ENCODE results near the gene TTLL3.
A peak's percentile ranks its signal among the peaks of the same experiment; 100 is the strongest.

The TTLL3 gene

DNA sequence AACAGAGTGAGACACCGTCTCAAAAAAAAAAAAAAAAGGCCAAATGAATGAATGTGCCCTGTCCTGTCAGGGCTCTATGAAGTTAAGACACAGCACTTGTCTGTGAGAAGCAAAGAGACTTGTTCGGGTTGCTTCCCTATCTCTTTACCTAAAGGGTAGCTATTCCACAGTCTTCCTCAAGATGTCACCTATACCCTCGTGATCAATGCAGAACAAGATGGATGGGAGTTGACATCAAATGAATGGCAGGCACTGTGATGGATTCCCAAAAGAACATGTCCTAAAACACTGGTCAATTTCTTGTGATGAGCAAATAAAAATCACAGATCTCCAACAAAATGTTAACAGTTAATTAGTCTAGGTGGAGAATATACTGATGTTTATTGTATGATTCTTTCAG, 27.3 kb upstream of the TTLL3 start:
- H3K9me3 ChIP-seq (ENCODE audit: insufficient read depth, low read length): no peaks in the 10 kb centered on the region
- peaks cover 8% of the 10 kb centered on the region; the same call in 1 of the 2 replicates for H3K36me3 ChIP-seq (ENCODE audit: low read length)
- H3K9ac ChIP-seq (ENCODE audit: low read length): no peak overlapping the region
- no peak overlapping the region for H3K4me2 ChIP-seq (ENCODE audit: low read depth, low read length, poor library complexity, severe bottlenecking)
- TF ChIP-seq EZH2phosphoT487 (conservative IDR thresholded peaks at IDR 0.05; ENCODE audit: low read length) (no peak), CTCF (IDR thresholded peaks at IDR 0.05; ENCODE audit: insufficient read depth, low read length, poor library complexity, severe bottlenecking) (no peak)
- H4K20me1 ChIP-seq (ENCODE audit: low read depth, low read length): no peaks in the 10 kb centered on the region
- no peaks in the 10 kb centered on the region for H3K27me3 ChIP-seq (ENCODE audit: low read length)
- H3K4me3 ChIP-seq (ENCODE audit: insufficient read depth, low read length, poor library complexity, severe bottlenecking): no peak overlapping the region
- H2AFZ ChIP-seq (ENCODE audit: low read depth, low read length, severe bottlenecking): no peak overlapping the region
- H3K27ac ChIP-seq (ENCODE audit: low read depth, low read length): peak overlapping the region; percentile 91
- no peaks in the 10 kb centered on the region for H3K9me2 ChIP-seq (replicated peaks; ENCODE audit: insufficient read depth, low read length)
- H3K79me2 ChIP-seq (ENCODE audit: insufficient read depth, low read length): no peaks in the 10 kb centered on the region
- H3F3A ChIP-seq (ENCODE audit: insufficient read depth): peaks cover 37% of the 10 kb centered on the region

- Histone ChIP-seq H3K9me2 (replicated peaks; ENCODE audit: insufficient read depth, low read length) (no peaks in the 10 kb centered on the region), H3K36me3 (ENCODE audit: low read length) (peaks cover 6% of the 10 kb centered on the region; the same call in 1 of the 2 replicates), H3K4me3 (ENCODE audit: insufficient read depth, low read length, poor library complexity, severe bottlenecking) (no peak overlapping the region), H3K4me2 (ENCODE audit: low read depth, low read length, poor library complexity, severe bottlenecking) (no peak overlapping the region), H4K20me1 (ENCODE audit: low read depth, low read length) (no peaks in the 10 kb centered on the region), H3K27me3 (ENCODE audit: low read length) (no peaks in the 10 kb centered on the region), H2AFZ (ENCODE audit: low read depth, low read length, severe bottlenecking) (no peak overlapping the region), H3K9ac (ENCODE audit: low read length) (no peak overlapping the region), H3K79me2 (ENCODE audit: insufficient read depth, low read length) (no peaks in the 10 kb centered on the region), H3K27ac (ENCODE audit: low read depth, low read length) (no peak overlapping the region), H3F3A (ENCODE audit: insufficient read depth) (peaks cover 40% of the 10 kb centered on the region), H3K9me3 (ENCODE audit: insufficient read depth, low read length) (no peaks in the 10 kb centered on the region)
- TF ChIP-seq EZH2phosphoT487 (conservative IDR thresholded peaks at IDR 0.05; ENCODE audit: low read length) (no peak), CTCF (IDR thresholded peaks at IDR 0.05; ENCODE audit: insufficient read depth, low read length, poor library complexity, severe bottlenecking) (no peak)
Observed at GRCh38 chr3:9783954-9784353, 26.1 kb upstream of the TTLL3 start.

DNA sequence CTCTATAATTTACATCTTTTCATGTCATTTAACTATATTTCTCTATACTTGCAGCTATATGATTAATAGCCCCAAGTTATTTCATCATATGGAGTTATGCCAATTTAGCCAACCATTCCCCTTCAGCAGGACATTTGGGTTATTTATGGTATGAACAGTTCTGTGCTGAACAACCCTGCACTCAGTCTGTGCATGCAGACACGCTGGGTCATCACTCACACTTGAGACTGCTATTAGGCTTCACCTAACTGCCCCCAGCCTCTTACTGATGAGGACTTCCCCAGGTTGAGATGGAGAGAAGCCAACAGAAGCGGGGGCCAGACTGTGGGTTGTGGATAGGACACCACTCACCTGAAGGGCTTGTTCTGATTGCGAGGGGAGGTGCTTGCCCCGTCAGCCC, 25.1 kb upstream of the TTLL3 start:
- no peaks in the 10 kb centered on the region for H3K9me3 ChIP-seq (ENCODE audit: insufficient read depth, low read length)
- no peak overlapping the region for H3K4me3 ChIP-seq (ENCODE audit: insufficient read depth, low read length, poor library complexity, severe bottlenecking)
- no peaks in the 10 kb centered on the region for H4K20me1 ChIP-seq (ENCODE audit: low read depth, low read length)
- H3K36me3 ChIP-seq (ENCODE audit: low read length): 0 out of 2 replicates have a peak, but pooled peaks cover 3% of the 10 kb centered on the region
- no peak overlapping the region for H3K9ac ChIP-seq (ENCODE audit: low read length)
- H3K4me2 ChIP-seq (ENCODE audit: low read depth, low read length, poor library complexity, severe bottlenecking): no peak overlapping the region
- TF ChIP-seq CTCF (IDR thresholded peaks at IDR 0.05; ENCODE audit: insufficient read depth, low read length, poor library complexity, severe bottlenecking) (no peak), EZH2phosphoT487 (conservative IDR thresholded peaks at IDR 0.05; ENCODE audit: low read length) (no peak)
- H3K27me3 ChIP-seq (ENCODE audit: low read length): no peaks in the 10 kb centered on the region
- H3K79me2 ChIP-seq (ENCODE audit: insufficient read depth, low read length): no peaks in the 10 kb centered on the region
- peaks cover 35% of the 10 kb centered on the region for H3F3A ChIP-seq (ENCODE audit: insufficient read depth)
- H3K9me2 ChIP-seq (replicated peaks; ENCODE audit: insufficient read depth, low read length): no peaks in the 10 kb centered on the region
- H2AFZ ChIP-seq (ENCODE audit: low read depth, low read length, severe bottlenecking): no peak overlapping the region
- no peak overlapping the region for H3K27ac ChIP-seq (ENCODE audit: low read depth, low read length)

Measured in SU-DHL-6 (cell line).